ENCODE measurements around the gene COL2A1. TPM values are rescaled to one million over a fixed set of nuclear protein-coding genes. Genes with fewer than 3 reads are reported as not detected.

The COL2A1 gene
- total and polyA plus RNA-seq, 5 donors from 2014 or later, result not detected

- H3K4me1 ChIP-seq (ENCODE audit: control insufficient read depth, insufficient read depth, low read length, poor library complexity, severe bottlenecking), result peaks cover 37% of the 10 kb centered on the region
- Mint-ChIP-seq H3K4me3 (peak overlapping the region; percentile 41 to 86 (median 81)), H3K36me3 (no peaks in the 10 kb centered on the region), H3K4me1 (peaks cover 11 to 39% (median 22%) of the 10 kb centered on the region in 4 donors), H3K27ac (no peak overlapping the region), H3K27me3 (peaks cover 88% of the 10 kb centered on the region), H3K9me3 (peaks cover 0 to 2% (median 0%) of the 10 kb centered on the region in 7 donors)
- no peak overlapping the region for H3K27ac ChIP-seq (ENCODE audit: insufficient read depth, low read length, poor library complexity, severe bottlenecking)
- no peak for ATAC-seq (ENCODE audit: low read depth in 2 of 2)
- H3K27me3 ChIP-seq (ENCODE audit: control insufficient read depth, insufficient read depth, low read length), result peaks cover 47% of the 10 kb centered on the region
- H3K4me3 ChIP-seq (ENCODE audit: low read depth, low read length), result no peak overlapping the region
- no peak for DNase-seq
- H3K36me3 ChIP-seq (ENCODE audit: control insufficient read depth, insufficient read depth, low read length), result no peaks in the 10 kb centered on the region
- no peaks in the 10 kb centered on the region for H3K9me3 ChIP-seq (ENCODE audit: control insufficient read depth in 2 of 2, low read length in 2 of 2)
Observed at GRCh38 chr12:48000878-48001504, 3.3 kb downstream of the COL2A1 start.

- H3K27me3 ChIP-seq (ENCODE audit: control insufficient read depth, insufficient read depth, low read length), result peaks cover 40% of the 10 kb centered on the region
- H3K9me3 Mint-ChIP-seq, result peaks cover 0 to 2% (median 0%) of the 10 kb centered on the region in 7 donors
- H3K27me3 Mint-ChIP-seq, result peaks cover 87% of the 10 kb centered on the region
- H3K36me3 Mint-ChIP-seq, result no peaks in the 10 kb centered on the region
- H3K27ac Mint-ChIP-seq, result no peak overlapping the region
- DNase-seq (no peak), ATAC-seq (ENCODE audit: low read depth in 2 of 2) (no peak)
- H3K4me1 Mint-ChIP-seq, result peaks cover 11 to 32% (median 22%) of the 10 kb centered on the region in 4 donors
- no peak overlapping the region for H3K4me3 ChIP-seq (ENCODE audit: low read depth, low read length)
- H3K4me3 Mint-ChIP-seq, result no peak overlapping the region
- no peaks in the 10 kb centered on the region for H3K9me3 ChIP-seq (ENCODE audit: control insufficient read depth in 2 of 2, low read length in 2 of 2)
- H3K4me1 ChIP-seq (ENCODE audit: control insufficient read depth, insufficient read depth, low read length, poor library complexity, severe bottlenecking), result peaks cover 36% of the 10 kb centered on the region
- H3K36me3 ChIP-seq (ENCODE audit: control insufficient read depth, insufficient read depth, low read length), result no peaks in the 10 kb centered on the region
- no peak overlapping the region for H3K27ac ChIP-seq (ENCODE audit: insufficient read depth, low read length, poor library complexity, severe bottlenecking)
Observed at GRCh38 chr12:47999816-48000215, 4.5 kb downstream of the COL2A1 start.

- no peak for ATAC-seq (ENCODE audit: low read depth in 2 of 2)
- no peak for DNase-seq
- Histone ChIP-seq H3K4me3 (ENCODE audit: low read depth, low read length) (no peak overlapping the region), H3K27ac (ENCODE audit: insufficient read depth, low read length, poor library complexity, severe bottlenecking) (no peak overlapping the region), H3K9me3 (ENCODE audit: control insufficient read depth in 2 of 2, low read length in 2 of 2) (no peaks in the 10 kb centered on the region), H3K36me3 (ENCODE audit: control insufficient read depth, insufficient read depth, low read length) (no peaks in the 10 kb centered on the region), H3K4me1 (ENCODE audit: control insufficient read depth, insufficient read depth, low read length, poor library complexity, severe bottlenecking) (peaks cover 11% of the 10 kb centered on the region), H3K27me3 (ENCODE audit: control insufficient read depth, insufficient read depth, low read length) (peaks cover 29% of the 10 kb centered on the region)
- H3K27me3 Mint-ChIP-seq, result peaks cover 71% of the 10 kb centered on the region
- H3K9me3 Mint-ChIP-seq, result peaks cover 0 to 2% (median 0%) of the 10 kb centered on the region in 7 donors
- no peak overlapping the region for H3K4me3 Mint-ChIP-seq
- no peaks in the 10 kb centered on the region for H3K36me3 Mint-ChIP-seq
- H3K4me1 Mint-ChIP-seq, result peaks cover 0 to 15% (median 10%) of the 10 kb centered on the region in 4 donors
- H3K27ac Mint-ChIP-seq, result no peak overlapping the region
Observed at GRCh38 chr12:47997321-47997720, 7.0 kb downstream of the COL2A1 start.

GRCh38 chr12:47995981-47996401 lies 8.3 kb downstream of the COL2A1 start:
- peaks cover 25% of the 10 kb centered on the region for H3K27me3 ChIP-seq (ENCODE audit: control insufficient read depth, insufficient read depth, low read length)
- no peak for DNase-seq
- Mint-ChIP-seq H3K4me1 (peaks cover 0 to 6% (median 2%) of the 10 kb centered on the region in 4 donors), H3K36me3 (no peaks in the 10 kb centered on the region), H3K4me3 (no peak overlapping the region), H3K9me3 (no peaks in the 10 kb centered on the region), H3K27me3 (peaks cover 57% of the 10 kb centered on the region), H3K27ac (no peak overlapping the region)
- H3K27ac ChIP-seq (ENCODE audit: insufficient read depth, low read length, poor library complexity, severe bottlenecking), result no peak overlapping the region
- H3K4me1 ChIP-seq (ENCODE audit: control insufficient read depth, insufficient read depth, low read length, poor library complexity, severe bottlenecking), result peaks cover 2% of the 10 kb centered on the region
- H3K9me3 ChIP-seq (ENCODE audit: control insufficient read depth in 2 of 2, low read length in 2 of 2), result no peaks in the 10 kb centered on the region
- H3K4me3 ChIP-seq (ENCODE audit: low read depth, low read length), result no peak overlapping the region
- no peak for ATAC-seq (ENCODE audit: low read depth in 2 of 2)
- H3K36me3 ChIP-seq (ENCODE audit: control insufficient read depth, insufficient read depth, low read length), result no peaks in the 10 kb centered on the region

- H3K27me3 ChIP-seq (ENCODE audit: control insufficient read depth, insufficient read depth, low read length), result peaks cover 13% of the 10 kb centered on the region
- H3K4me3 ChIP-seq (ENCODE audit: low read depth, low read length), result no peak overlapping the region
- no peak for ATAC-seq (ENCODE audit: low read depth in 2 of 2)
- DNase-seq, result no peak
- peak overlapping the region in 1 of 3 donors; percentile 48 for H3K27ac Mint-ChIP-seq
- no peak overlapping the region for H3K27ac ChIP-seq (ENCODE audit: insufficient read depth, low read length, poor library complexity, severe bottlenecking)
- peaks cover 39% of the 10 kb centered on the region for H3K27me3 Mint-ChIP-seq
- H3K4me3 Mint-ChIP-seq, result no peak overlapping the region
- no peaks in the 10 kb centered on the region for H3K9me3 ChIP-seq (ENCODE audit: control insufficient read depth in 2 of 2, low read length in 2 of 2)
- H3K9me3 Mint-ChIP-seq, result no peaks in the 10 kb centered on the region
- no peaks in the 10 kb centered on the region for H3K36me3 Mint-ChIP-seq
- H3K4me1 Mint-ChIP-seq, result peaks cover 8 to 27% (median 14%) of the 10 kb centered on the region in 4 donors
- H3K36me3 ChIP-seq (ENCODE audit: control insufficient read depth, insufficient read depth, low read length), result no peaks in the 10 kb centered on the region
- peaks cover 17% of the 10 kb centered on the region for H3K4me1 ChIP-seq (ENCODE audit: control insufficient read depth, insufficient read depth, low read length, poor library complexity, severe bottlenecking)
Observed at GRCh38 chr12:47993491-47993890, 10.8 kb downstream of the COL2A1 start.

- H3K36me3 Mint-ChIP-seq, result no peaks in the 10 kb centered on the region
- peaks cover 17% of the 10 kb centered on the region for H3K4me1 ChIP-seq (ENCODE audit: control insufficient read depth, insufficient read depth, low read length, poor library complexity, severe bottlenecking)
- H3K4me1 Mint-ChIP-seq, result peaks cover 8 to 28% (median 14%) of the 10 kb centered on the region in 4 donors
- H3K36me3 ChIP-seq (ENCODE audit: control insufficient read depth, insufficient read depth, low read length), result no peaks in the 10 kb centered on the region
- H3K4me3 ChIP-seq (ENCODE audit: low read depth, low read length), result no peak overlapping the region
- peaks cover 32% of the 10 kb centered on the region for H3K27me3 Mint-ChIP-seq
- H3K27ac Mint-ChIP-seq, result no peak overlapping the region
- H3K27ac ChIP-seq (ENCODE audit: insufficient read depth, low read length, poor library complexity, severe bottlenecking), result no peak overlapping the region
- peaks cover 9% of the 10 kb centered on the region for H3K27me3 ChIP-seq (ENCODE audit: control insufficient read depth, insufficient read depth, low read length)
- no peaks in the 10 kb centered on the region for H3K9me3 ChIP-seq (ENCODE audit: control insufficient read depth in 2 of 2, low read length in 2 of 2)
- H3K4me3 Mint-ChIP-seq, result no peak overlapping the region
- no peaks in the 10 kb centered on the region for H3K9me3 Mint-ChIP-seq
- no peak for DNase-seq
- ATAC-seq (ENCODE audit: low read depth in 2 of 2), result no peak
Observed at GRCh38 chr12:47992776-47993175, 11.5 kb downstream of the COL2A1 start.

- H3K27me3 ChIP-seq (ENCODE audit: control insufficient read depth, insufficient read depth, low read length), result no peaks in the 10 kb centered on the region
- H3K9me3 ChIP-seq (ENCODE audit: control insufficient read depth in 2 of 2, low read length in 2 of 2), result no peaks in the 10 kb centered on the region
- Mint-ChIP-seq H3K27me3 (peaks cover 25% of the 10 kb centered on the region), H3K36me3 (no peaks in the 10 kb centered on the region), H3K27ac (peak overlapping the region in 2 of 3 donors; percentile 63 to 68), H3K9me3 (no peaks in the 10 kb centered on the region), H3K4me1 (peaks cover 8 to 28% (median 14%) of the 10 kb centered on the region in 4 donors), H3K4me3 (no peak overlapping the region)
- no peaks in the 10 kb centered on the region for H3K36me3 ChIP-seq (ENCODE audit: control insufficient read depth, insufficient read depth, low read length)
- no peak for ATAC-seq (ENCODE audit: low read depth in 2 of 2)
- H3K27ac ChIP-seq (ENCODE audit: insufficient read depth, low read length, poor library complexity, severe bottlenecking), result no peak overlapping the region
- DNase-seq, result no peak
- H3K4me3 ChIP-seq (ENCODE audit: low read depth, low read length), result no peak overlapping the region
- peaks cover 17% of the 10 kb centered on the region for H3K4me1 ChIP-seq (ENCODE audit: control insufficient read depth, insufficient read depth, low read length, poor library complexity, severe bottlenecking)
Observed at GRCh38 chr12:47991106-47992061, 12.9 kb downstream of the COL2A1 start.
